Chondrocyte (in vitro differentiated cells): ENCODE measurements around the gene SLC35A4. TPM values are rescaled to one million over a fixed set of nuclear protein-coding genes. Genes with fewer than 3 reads are reported as not detected.

Experiments used
- DNase-seq: peaks from one replicate; pipeline ENCODE4 v3.0.0; 2021; ENCODE audit warnings: mixed read lengths, low spot score
- H3K27ac Mint-ChIP-seq: one replicate; pipeline ENCODE4 v1.8.0; 2021; ENCODE audit warnings: mild to moderate bottlenecking, moderate library complexity, mixed read lengths; ENCODE audit not compliant: unreplicated experiment
- H3K27me3 Mint-ChIP-seq: 2 replicates; pipeline ENCODE4 v1.8.0; 2021; ENCODE audit warnings: low read depth, mixed read lengths
- H3K36me3 Mint-ChIP-seq: 2 replicates; pipeline ENCODE4 v1.8.0; 2021; ENCODE audit warnings: low read depth, mixed read lengths
- H3K4me1 Mint-ChIP-seq: 2 replicates; pipeline ENCODE4 v1.8.0; 2021; ENCODE audit warnings: low read depth, mild to moderate bottlenecking, mixed read lengths
- H3K4me3 Mint-ChIP-seq: one replicate; pipeline ENCODE4 v1.8.0; 2021; ENCODE audit warnings: mild to moderate bottlenecking, moderate library complexity, mixed read lengths; ENCODE audit not compliant: unreplicated experiment
- H3K9me3 Mint-ChIP-seq: 2 replicates; pipeline ENCODE4 v1.8.0; 2021; ENCODE audit warnings: low read depth, mixed read lengths
- CTCF ChIP-seq: fragments of 200-600 bp; sonication (generic); IDR thresholded peaks from 2 replicates; pipeline ENCODE4 v1.5.0; 2021; ENCODE audit warnings: antibody characterized with exemption, mild to moderate bottlenecking, moderate library complexity
- total RNA-seq: library from RNA; stranded (reverse); gene quantifications from 3 replicates; pipeline ENCODE4 v1.2.1, GENCODE V29; 2021

The SLC35A4 gene
- total RNA-seq, 1 donor from 2014 or later, result 79.2 TPM

- Mint-ChIP-seq H3K9me3 (no peaks in the 10 kb centered on the region), H3K27ac (no peak overlapping the region), H3K36me3 (peaks cover 12% of the 10 kb centered on the region), H3K4me1 (peaks cover 41% of the 10 kb centered on the region), H3K27me3 (no peaks in the 10 kb centered on the region), H3K4me3 (no peak overlapping the region)
- TF ChIP-seq CTCF, result no peak
- DNase-seq, result no peak
Observed at GRCh38 chr5:140566665-140567064, 2.0 kb downstream of the SLC35A4 start.

- no peak for TF ChIP-seq CTCF
- DNase-seq, result no peak
- no peak overlapping the region for H3K4me3 Mint-ChIP-seq
- no peaks in the 10 kb centered on the region for H3K9me3 Mint-ChIP-seq
- peaks cover 12% of the 10 kb centered on the region for H3K36me3 Mint-ChIP-seq
- H3K27me3 Mint-ChIP-seq, result no peaks in the 10 kb centered on the region
- peaks cover 41% of the 10 kb centered on the region for H3K4me1 Mint-ChIP-seq
- no peak overlapping the region for H3K27ac Mint-ChIP-seq
Observed at GRCh38 chr5:140567136-140567818, 2.6 kb downstream of the SLC35A4 start.

- no peak overlapping the region for H3K4me3 Mint-ChIP-seq
- H3K9me3 Mint-ChIP-seq, result no peaks in the 10 kb centered on the region
Observed at GRCh38 chr5:140567871-140568270, 3.2 kb downstream of the SLC35A4 start.

GRCh38 chr5:140568443-140569063 is 3.9 kb downstream of the SLC35A4 start:
- H3K36me3 Mint-ChIP-seq, result peaks cover 12% of the 10 kb centered on the region
- H3K27me3 Mint-ChIP-seq, result no peaks in the 10 kb centered on the region
- H3K9me3 Mint-ChIP-seq, result no peaks in the 10 kb centered on the region
- H3K27ac Mint-ChIP-seq, result no peak overlapping the region
- H3K4me3 Mint-ChIP-seq, result no peak overlapping the region
- DNase-seq, result no peak
- peaks cover 29% of the 10 kb centered on the region for H3K4me1 Mint-ChIP-seq
- TF ChIP-seq CTCF, result no peak

More at GRCh38 chr5:140567871-140568270, 3.2 kb downstream of the SLC35A4 start:
- H3K36me3 Mint-ChIP-seq, result peaks cover 12% of the 10 kb centered on the region
- TF ChIP-seq CTCF, result no peak
- no peak for DNase-seq
- no peak overlapping the region for H3K27ac Mint-ChIP-seq
- peaks cover 36% of the 10 kb centered on the region for H3K4me1 Mint-ChIP-seq
- H3K27me3 Mint-ChIP-seq, result no peaks in the 10 kb centered on the region

DNA sequence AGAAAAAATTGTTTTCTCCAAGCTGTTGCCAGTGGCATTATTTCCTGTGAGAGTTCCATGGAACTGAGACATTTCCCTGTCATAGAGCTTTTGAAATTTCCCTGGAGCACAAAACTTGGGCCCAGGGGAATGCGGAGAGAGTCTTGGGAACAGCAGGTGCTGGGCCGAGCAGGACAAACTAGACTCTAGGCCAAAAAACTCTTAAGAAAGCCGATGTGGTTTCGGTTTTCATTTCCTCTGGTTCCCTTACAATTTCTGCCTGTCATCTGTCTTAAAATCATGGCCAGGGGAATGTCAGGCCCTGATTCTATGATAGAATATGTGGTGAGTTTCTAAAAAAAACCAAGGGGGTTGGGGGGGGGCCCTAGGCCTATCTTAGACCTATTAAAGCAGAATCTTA is 4.6 kb downstream of the SLC35A4 start:
- H3K36me3 Mint-ChIP-seq, result peaks cover 12% of the 10 kb centered on the region
- no peak overlapping the region for H3K4me3 Mint-ChIP-seq
- no peaks in the 10 kb centered on the region for H3K27me3 Mint-ChIP-seq
- peaks cover 27% of the 10 kb centered on the region for H3K4me1 Mint-ChIP-seq
- H3K27ac Mint-ChIP-seq, result no peak overlapping the region
- TF ChIP-seq CTCF, result no peak
- H3K9me3 Mint-ChIP-seq, result no peaks in the 10 kb centered on the region
- DNase-seq, result no peak
